Pancreas (tissue), 10 donors: ENCODE results near the gene LRRC43. TPM values are rescaled to one million over a fixed set of nuclear protein-coding genes. Genes with fewer than 3 reads are reported as not detected.

Source experiments
- ATAC-seq, 4 donors: fragments of 200-7000 bp; cut with Tn5 transposase; one replicate each; pipeline versions ENCODE4 v1.8.0 to v1.9.1; 2020; ENCODE audit warnings: mild to moderate bottlenecking in 4 of 4, moderate library complexity in 4 of 4
- DNase-seq, 6 donors: peaks; one replicate each; pipeline ENCODE4 v3.0.0-alpha.2; 2020
- FAIRE-seq: peaks from 2 replicates; lab custom pipeline; 2012; peaks lifted over from hg19 to GRCh38; lab: Jason Lieb, UNC
- H3K27ac ChIP-seq, 4 donors: fragments of 200-600 bp; sonication (generic); 1 replicate in 3 of 4; 2 replicates in 1 of 4; pipeline versions ENCODE4 v1.5.0 to v1.8.0; 2020
- H3K27me3 ChIP-seq, 4 donors: fragments of 200-600 bp; one replicate each; pipeline ENCODE4 v1.8.0; 2021
- H3K36me3 ChIP-seq, 3 donors: fragments of 200-600 bp; sonication (generic) in 1 of 3; one replicate each; pipeline versions ENCODE4 v1.5.0 to v1.8.0; 2020 to 2021
- H3K4me1 ChIP-seq, 3 donors: fragments of 200-600 bp; one replicate each; pipeline ENCODE4 v1.8.0; 2021
- H3K4me3 ChIP-seq, 4 donors: fragments of 200-600 bp; sonication (generic) in 2 of 4; one replicate each; pipeline versions ENCODE4 v1.5.0 to v1.8.0; 2020 to 2021
- H3K9me3 ChIP-seq, 4 donors: fragments of 200-600 bp; one replicate each; pipeline ENCODE4 v1.8.0; 2021
- WGBS, 2 donors: extraction: QIAGEN DNeasy Blood & Tissue Kit; methylation state at CpG; one replicate each; pipeline ENCODE4 v1.1.7; 2013; 5-methylcytosine and 5-hydroxymethylcytosine counted together
- intact Hi-C, 3 donors: fragments of 100-400 bp; cut with DNase I; formaldehyde crosslinking; loops; one replicate each; pipeline versions ENCODE4 v1.11.1 to v1.14.2; 2022
- polyA plus RNA-seq, 2 donors: library from polyadenylated mRNA; stranded (reverse); fragments of 200-250 nt; gene quantifications; one replicate each; pipeline ENCODE4 v1.2.3, GENCODE V29; 2013
- total RNA-seq, 6 donors: library from RNA; stranded (reverse); fragmentation: NEBNext Ultra II Directional in 4 of 6; extraction: Animal tissue kit (Norgen Biotek cat#: 25700) in 4 of 6; gene quantifications; one replicate each; pipeline versions ENCODE4 v1.2.1 to v1.2.4, GENCODE V29; 2021 to 2023
- TF ChIP-seq, protein P1 (sequence below), 4 donors: fragments of 200-600 bp; sonication (generic) in 3 of 4; IDR thresholded peaks; one replicate each; pipeline versions ENCODE4 v1.5.0 to v1.8.0; 2021; ENCODE audit warnings: antibody characterized with exemption in 4 of 4
- donor health status: healthy with polysubstance abuse.
- donor health status: DM: no; HTN: no; CAD: no; lungs with moderate emphysema.
- donor health status: DM: no; HTN: no; CAD: no.
- donor health status: control.
- donor health status: control.
- donor health status: Bipolar disorder and iron deficiency.
- donor health status: DM: yes; HTN: yes; CAD: no.
- donor health status: DM: no; HTN: no; CAD: no.
- donor health status: DM: no; HTN: no; CAD: no.
- donor health status: DM: yes; HTN: yes; CAD: no.

LRRC43 gene
- total and polyA plus RNA-seq, 8 donors = 0.12 to 1.6 (median 0.52) TPM

DNA sequence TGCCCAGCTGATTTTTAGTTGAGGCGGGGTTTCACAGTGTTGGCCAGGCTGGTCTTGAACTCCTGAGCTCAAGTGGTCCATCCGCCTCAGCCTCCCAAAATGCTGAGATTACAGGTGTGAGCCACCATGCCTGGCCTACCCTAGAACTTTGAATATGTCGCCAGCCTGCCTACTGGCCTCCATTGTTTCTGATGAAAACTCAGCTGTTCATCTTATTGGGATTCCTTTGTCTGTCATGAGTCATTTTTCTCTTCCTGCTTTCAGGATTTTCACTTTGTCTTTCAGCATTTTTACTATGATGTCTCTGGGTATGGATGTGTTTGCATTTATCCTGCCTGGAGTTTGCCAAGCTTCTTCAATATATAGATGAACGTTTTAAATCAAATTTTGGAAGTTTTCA, 12.5 kb downstream of the LRRC43 start:
- TF ChIP-seq, protein P1, sequence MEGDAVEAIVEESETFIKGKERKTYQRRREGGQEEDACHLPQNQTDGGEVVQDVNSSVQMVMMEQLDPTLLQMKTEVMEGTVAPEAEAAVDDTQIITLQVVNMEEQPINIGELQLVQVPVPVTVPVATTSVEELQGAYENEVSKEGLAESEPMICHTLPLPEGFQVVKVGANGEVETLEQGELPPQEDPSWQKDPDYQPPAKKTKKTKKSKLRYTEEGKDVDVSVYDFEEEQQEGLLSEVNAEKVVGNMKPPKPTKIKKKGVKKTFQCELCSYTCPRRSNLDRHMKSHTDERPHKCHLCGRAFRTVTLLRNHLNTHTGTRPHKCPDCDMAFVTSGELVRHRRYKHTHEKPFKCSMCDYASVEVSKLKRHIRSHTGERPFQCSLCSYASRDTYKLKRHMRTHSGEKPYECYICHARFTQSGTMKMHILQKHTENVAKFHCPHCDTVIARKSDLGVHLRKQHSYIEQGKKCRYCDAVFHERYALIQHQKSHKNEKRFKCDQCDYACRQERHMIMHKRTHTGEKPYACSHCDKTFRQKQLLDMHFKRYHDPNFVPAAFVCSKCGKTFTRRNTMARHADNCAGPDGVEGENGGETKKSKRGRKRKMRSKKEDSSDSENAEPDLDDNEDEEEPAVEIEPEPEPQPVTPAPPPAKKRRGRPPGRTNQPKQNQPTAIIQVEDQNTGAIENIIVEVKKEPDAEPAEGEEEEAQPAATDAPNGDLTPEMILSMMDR (IDR thresholded peaks at IDR 0.05) = no peak
- FAIRE-seq (no peak), DNase-seq (no peak), ATAC-seq (no peak)
- Histone ChIP-seq H3K9me3 (no peaks in the 10 kb centered on the region), H3K36me3 (no peaks in the 10 kb centered on the region), H3K4me1 (no peaks in the 10 kb centered on the region), H3K27me3 (no peaks in the 10 kb centered on the region), H3K4me3 (no peak overlapping the region), H3K27ac (no peak overlapping the region)
- WGBS, 2 donors = 80 to 89% methylated on average over 4 of the region's 4 CpGs
- intact Hi-C loops = loop anchor here in 1 of 3 donors (10.0 kb wide), 1 partner anchor 281 kb away; the partner anchor contains the start of gene CFAP251

DNA sequence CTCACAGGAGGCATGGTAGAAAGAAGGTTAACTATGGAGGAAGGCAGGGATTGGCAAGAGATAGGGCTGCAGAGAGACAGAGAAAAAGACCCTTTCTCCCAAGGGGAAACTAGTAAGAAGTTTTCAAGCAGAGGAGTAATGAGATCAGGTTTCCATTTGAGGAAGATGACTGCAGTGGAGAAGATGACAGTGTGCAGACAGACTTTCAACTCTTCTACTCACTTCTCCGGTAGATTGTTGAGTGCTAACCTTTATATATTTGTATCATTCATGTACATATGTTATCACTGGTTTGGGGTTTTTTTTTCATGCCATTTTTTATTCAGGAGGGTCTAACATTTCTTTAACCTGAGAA, 14.7 kb downstream of the LRRC43 start:
- no peak for FAIRE-seq
- 74 to 83% methylated on average over 1 of the region's 1 CpG for WGBS, 2 donors
- Histone ChIP-seq H3K4me3 (no peak overlapping the region), H3K9me3 (no peaks in the 10 kb centered on the region), H3K4me1 (peaks cover 0 to under 1% (median 0%) of the 10 kb centered on the region in 3 donors), H3K27ac (no peak overlapping the region), H3K27me3 (no peaks in the 10 kb centered on the region), H3K36me3 (no peaks in the 10 kb centered on the region)
- intact Hi-C loops = loop anchor here in 1 of 3 donors (10.0 kb wide), 1 partner anchor 283 kb away; the partner anchor contains the start of gene CFAP251
- ATAC-seq = no peak
- no peak for DNase-seq
- TF ChIP-seq, protein P1 (IDR thresholded peaks at IDR 0.05) = no peak

GRCh38 chr12:122199484-122200355, 16.8 kb downstream of the LRRC43 start:
- FAIRE-seq = no peak
- intact Hi-C loops = loop anchor here in 2 of 3 donors (5.0 to 10.0 kb wide), 2 partner anchors 142 to 285 kb away; partner anchors contain the start of gene CFAP251 (in 1 of the 2)
- Histone ChIP-seq H3K27me3 (no peaks in the 10 kb centered on the region), H3K36me3 (no peaks in the 10 kb centered on the region), H3K9me3 (no peaks in the 10 kb centered on the region), H3K4me1 (peaks cover 0 to 7% (median 5%) of the 10 kb centered on the region in 3 donors), H3K4me3 (no peak overlapping the region), H3K27ac (no peak overlapping the region)
- TF ChIP-seq, protein P1 (IDR thresholded peaks at IDR 0.05) = no peak
- no peak for ATAC-seq
- DNase-seq = peak in 2 of 6 donors; percentile 39 to 60
- 79 to 86% methylated on average over 29 of the region's 29 CpGs for WGBS, 2 donors

DNA sequence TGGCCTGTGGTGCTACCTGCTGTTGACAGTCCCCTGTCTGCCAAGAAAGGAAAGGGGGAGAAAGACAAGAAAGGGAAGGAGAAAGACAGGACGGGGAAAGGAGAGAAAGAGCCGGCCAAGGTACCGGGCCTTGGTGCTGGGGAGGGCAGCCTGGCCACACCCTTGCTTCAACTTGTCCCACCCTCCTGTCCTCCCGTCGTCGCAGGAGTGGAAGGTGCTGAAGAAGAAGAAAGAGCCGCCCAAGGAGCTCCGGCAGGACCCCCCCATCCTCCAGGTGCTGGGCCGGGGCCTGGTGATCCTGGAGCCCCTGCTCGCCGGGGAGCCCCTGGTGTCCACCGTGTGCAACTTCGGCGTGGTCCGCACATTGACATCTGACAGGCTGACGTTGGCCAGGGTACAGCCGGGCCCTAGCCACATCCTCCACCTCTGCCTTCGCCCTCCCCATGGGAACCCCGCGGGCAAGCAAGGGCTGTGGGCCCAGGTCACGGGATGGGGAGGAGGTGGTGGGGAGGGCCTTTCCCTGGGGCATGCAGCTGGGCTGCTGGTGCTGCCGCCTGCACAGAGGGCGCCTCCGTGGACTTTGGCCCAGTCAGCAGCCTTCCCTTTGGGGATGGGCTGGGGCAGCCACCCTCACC, 17.7 kb downstream of the LRRC43 start:
- TF ChIP-seq, protein P1 (IDR thresholded peaks at IDR 0.05) = no peak
- Histone ChIP-seq H3K9me3 (no peaks in the 10 kb centered on the region), H3K4me3 (no peak overlapping the region), H3K36me3 (no peaks in the 10 kb centered on the region), H3K27me3 (no peaks in the 10 kb centered on the region), H3K27ac (no peak overlapping the region), H3K4me1 (peaks cover 0 to 7% (median 5%) of the 10 kb centered on the region in 3 donors)
- intact Hi-C loops = loop anchor here in 1 of 3 donors (5.0 kb wide), 1 partner anchor 143 kb away; no protein-coding TSS in a partner anchor
- no peak for FAIRE-seq
- no peak for ATAC-seq
- WGBS, 2 donors = 66 to 69% methylated on average over 22 to 24 of the region's 24 CpGs
- DNase-seq = peak in 2 of 6 donors; percentile 55 to 57
